GM10847 (cell line): Measurements from ENCODE around the gene WIPF3.

Experiments
- POLR2A ChIP-seq: IDR thresholded peaks from 2 replicates; pipeline ENCODE4 v1.6.1; 2011; ENCODE audit not compliant: insufficient read length; ENCODE audit errors: extremely low read depth

Gene WIPF3

DNA sequence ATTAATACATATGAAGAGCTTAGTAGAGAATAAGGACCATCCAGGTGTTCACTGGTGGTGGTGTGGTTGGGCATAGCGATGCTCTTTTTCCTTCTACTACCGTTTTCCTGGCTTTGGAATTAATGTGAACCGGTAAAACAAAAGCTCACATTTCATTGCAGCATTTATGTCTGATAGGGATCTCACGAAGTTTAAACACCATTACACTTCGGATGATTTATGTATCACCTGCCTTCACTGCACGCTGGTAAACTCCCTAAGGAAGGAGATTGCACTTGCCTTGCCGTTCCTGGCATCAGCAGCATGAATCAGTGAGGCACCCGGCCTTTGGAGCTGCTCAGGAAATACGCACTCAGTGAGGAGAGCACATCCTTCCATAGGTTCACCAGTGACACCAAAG, 47.5 kb downstream of the WIPF3 start:
- TF ChIP-seq POLR2A: no peak

DNA sequence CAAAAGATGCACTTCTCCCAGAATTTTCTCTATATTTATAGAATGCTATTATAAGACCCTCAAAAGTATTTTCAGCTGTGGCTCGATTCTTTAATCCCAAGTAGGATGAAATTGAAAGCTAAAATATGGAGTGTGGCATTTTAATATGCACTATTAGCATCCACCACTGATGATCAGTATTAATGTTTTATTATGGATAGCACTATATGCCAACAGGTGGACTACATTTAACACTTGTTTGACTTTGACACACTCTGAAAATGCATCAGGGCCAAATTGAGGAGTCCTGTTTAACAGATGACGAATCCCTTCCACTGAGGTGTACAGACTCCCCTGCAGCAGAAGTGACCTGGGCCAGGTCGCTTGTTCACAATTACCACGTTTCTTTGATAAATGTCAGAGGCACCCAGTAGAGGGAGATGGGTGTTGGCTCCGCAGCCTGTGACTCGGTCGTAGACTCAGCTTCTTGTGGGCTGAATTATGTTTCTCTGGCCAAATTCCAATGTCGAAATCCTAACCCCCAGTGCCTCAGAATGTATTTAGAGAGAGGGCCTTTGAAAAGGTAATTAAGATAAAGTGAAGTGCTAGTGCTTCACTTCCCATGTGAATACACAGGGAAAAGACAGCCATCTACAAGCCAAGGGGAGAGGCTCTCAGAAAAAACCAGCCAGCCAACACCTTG, 48.1 kb downstream of the WIPF3 start:
- no peak for TF ChIP-seq POLR2A

DNA sequence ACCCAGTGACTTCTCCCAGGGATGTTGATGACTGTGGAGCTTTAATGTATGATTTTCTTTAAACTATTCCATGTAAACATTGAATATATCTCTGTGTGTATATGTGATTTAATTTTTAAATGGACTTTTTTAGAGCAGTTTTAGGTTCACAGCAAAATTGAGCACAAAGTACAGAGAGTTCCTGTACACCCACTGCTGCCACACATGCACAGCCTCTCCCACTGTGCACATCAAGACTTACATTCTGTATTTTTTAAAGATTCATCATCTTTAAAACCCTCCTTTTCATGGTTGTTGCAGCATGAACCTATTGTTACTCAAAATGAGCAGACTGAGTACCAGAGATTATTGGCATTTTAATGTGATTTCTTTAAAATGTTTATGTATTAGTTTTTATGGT, 51.3 kb downstream of the WIPF3 start:
- no peak for TF ChIP-seq POLR2A

DNA sequence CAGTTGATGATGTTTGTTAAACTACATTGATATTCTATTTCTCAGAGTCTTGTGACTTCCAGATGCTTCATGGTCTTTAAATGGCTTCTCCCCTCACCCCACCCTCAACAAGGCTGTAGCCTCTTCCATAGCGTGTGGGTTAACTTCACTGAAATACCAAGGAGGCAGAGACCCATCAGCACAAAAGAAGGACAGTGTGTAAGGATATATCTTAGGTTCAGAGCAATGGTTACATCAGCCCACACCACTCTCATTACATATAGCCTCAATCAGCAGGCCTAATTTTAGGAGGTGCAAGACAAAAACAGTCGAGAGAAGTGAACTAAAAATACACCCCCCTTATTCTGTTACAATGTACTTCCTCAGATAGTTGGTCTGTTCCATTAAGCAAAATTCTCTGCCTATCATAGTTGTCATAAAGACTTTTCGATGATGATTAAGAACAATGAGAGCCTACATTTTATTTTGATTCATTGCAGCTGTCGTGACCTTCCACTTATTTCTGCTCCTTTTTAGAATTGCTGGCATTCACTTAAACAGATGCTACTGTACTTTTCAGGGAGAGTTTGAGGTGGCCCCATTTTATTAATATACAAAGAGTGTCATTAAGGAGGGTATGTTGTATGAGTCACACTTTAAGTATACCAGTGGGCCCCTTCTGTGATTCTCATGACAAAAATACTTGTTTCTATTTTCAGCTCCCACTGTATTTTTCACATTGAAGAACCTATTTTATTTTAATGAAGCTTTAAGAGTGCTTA, 52.1 kb downstream of the WIPF3 start:
- TF ChIP-seq POLR2A: no peak

DNA sequence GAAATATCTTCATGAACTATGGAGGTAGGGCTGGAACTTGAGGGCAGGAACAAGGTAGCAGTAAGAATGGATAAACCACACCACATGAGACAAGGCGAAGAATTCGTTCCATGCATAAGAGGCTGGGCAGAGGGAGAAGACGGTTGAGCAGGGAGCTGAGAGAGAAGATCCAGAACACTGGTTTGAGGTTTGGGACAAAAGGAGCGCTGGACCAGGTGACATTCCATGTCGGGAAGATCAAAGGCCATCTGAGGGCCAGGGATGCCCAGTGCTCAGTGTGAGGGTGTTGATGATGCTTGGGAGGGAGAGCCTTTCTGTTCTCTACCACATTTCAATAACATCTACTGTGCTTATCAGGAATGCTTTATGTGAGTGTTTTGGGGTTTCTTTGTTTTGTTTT, 52.8 kb downstream of the WIPF3 start:
- TF ChIP-seq POLR2A: no peak

DNA sequence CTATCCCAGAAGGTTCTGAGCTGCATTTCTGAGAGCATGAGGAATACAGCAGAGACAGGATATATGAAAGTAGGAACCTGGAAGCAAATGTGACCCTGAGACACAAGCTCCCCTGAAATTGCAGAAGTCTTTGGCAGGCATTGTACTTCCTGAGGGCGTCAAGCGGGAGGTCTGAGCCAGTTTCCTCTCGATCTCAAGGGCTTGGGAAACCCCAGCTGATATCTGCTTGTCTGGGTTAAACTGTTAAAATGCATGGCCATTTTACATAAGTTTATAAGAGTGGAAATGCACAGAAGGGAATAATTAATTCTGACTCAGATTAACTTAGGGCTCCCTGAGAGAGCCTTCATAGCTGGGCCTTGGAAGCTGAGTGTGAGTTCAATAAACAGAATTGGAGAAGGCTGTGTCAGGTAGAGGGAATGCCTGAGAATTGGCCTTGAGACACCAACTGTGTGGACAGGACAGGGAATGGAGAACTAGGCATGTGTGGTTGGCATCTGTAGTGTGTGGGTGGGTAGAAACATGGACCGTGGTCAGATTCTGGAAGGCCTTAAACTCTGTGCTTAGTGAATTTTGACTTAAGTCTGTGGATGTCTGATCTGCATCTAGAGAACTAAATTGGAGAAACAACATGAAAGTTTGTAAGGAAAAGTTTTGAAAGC, 53.3 kb downstream of the WIPF3 start:
- no peak for TF ChIP-seq POLR2A

DNA sequence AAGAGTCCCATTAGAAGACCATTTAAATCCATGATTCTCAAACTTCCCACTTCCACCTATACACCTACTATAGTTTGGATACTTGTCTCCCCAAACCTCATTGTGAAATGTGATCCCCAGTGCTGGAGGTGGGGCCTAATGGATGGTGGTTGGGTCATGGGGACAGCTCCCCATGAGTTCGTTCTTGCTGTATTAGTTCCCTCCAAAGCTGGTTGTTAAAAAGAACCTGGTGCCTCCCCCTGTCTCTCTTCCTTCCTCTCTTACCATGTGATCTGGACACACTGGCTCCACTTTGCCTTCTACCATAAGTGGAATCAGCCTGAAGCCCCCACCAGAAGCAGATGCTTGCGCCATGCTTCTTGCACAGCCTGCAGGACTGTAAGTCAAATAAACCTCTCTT, 53.9 kb downstream of the WIPF3 start:
- no peak for TF ChIP-seq POLR2A

DNA sequence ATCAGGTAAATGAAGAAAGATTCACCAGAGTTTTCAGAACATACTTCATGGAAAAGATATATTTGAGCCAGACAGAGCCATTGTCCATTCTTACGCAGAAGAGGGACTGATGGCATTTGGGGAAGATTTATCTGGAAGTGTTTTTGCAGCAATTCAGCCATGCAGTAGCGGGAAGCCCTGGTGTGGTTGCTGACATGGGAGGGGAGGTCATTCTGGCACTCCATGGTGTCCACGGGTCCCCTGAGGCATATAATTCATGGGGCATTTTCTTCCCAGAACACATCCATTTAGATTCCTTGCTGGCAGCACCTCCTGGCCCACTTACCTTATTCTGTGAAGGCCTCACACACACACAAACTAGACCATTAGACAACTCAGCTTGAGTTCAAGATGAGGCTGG, 55.6 kb downstream of the WIPF3 start:
- no peak for TF ChIP-seq POLR2A

DNA sequence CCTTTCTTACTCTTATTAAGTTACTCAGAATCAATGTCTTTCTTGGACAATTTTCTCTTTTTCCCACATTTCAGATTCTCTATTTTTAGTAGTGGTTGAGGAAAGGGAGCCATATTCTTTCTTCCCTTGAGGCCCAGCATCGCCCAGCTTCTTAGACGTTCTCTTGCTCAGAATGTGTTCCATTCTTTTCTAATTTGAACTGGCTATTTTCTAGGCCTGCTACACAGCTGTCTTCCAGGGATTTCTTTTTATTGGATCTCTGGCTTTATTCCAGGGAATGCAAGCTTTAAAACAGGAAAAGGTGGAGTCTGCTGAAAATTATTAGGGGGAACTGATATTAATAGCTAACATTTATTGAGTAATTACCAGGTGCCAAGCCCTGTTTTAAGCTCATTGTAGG, 58.3 kb downstream of the WIPF3 start:
- no peak for TF ChIP-seq POLR2A

DNA sequence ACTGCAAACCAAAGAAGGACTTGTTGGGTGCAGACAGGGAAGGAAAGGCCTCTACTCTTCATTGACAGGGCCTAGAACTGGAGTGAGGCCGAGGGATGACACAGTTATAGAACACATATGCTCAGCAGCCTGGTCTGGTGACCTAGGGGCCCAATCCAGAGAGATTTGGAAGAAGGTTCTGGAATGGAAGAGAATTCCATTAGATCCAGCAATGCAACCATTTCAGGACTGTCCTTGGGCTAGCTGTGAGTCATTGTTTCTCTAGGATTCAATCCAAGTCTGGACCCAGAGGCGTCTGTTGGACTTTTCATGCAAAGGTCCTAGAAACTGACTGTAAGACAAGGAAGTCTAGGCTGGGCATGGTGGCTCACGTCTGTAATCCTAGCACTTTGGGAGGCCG, 59.2 kb downstream of the WIPF3 start:
- no peak for TF ChIP-seq POLR2A

DNA sequence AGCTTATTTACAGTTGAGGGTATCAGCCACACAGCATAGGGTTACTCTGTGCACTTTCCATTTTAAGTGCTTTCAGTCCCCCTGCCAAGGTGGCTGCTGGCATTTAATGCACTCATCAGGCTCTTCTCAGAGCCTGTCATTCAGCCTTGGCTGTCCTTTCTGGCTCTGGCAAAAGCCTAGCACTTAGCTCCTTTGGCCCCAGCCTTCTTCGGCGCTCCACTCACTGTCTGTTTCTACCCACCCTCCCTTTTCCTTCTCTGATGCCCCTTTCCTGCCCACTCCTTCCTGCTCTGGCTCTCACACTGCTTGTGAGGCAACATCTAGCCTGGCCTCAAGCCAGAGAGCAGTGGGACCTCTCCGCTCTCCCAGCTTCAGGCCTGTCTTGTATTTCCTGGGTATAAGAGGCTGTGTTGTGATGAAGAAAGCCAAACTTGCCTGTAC, 60.2 kb downstream of the WIPF3 start:
- no peak for TF ChIP-seq POLR2A

DNA sequence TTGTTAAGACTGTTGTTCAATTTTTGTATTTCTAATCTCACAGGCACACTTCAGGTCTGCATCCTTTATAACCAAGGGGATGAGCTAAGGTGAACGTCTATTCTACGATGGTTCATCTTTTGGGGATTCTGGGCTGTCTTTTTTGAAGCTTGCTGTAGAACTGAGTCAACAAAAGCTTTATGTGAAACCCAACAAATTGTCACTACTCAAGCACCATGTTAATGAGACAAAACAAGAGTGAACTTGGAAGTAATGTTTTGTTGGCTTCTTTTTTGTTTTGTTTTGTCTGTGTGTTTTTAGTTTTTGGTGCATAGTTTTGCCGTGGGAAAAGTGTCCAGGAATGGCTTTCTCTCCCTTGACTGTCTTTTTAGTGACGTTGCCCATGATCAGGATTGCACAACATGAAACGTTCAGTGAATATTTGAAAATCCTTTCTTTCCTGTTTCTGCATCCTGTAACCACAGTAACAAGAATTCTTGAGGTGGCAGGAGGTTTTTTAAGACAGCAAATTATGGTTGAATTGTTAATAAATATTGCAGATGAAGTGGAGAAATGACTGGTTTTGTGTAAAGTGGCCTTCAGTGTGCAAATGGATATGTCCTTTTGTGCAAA, 65.6 kb downstream of the WIPF3 start:
- TF ChIP-seq POLR2A: no peak

DNA sequence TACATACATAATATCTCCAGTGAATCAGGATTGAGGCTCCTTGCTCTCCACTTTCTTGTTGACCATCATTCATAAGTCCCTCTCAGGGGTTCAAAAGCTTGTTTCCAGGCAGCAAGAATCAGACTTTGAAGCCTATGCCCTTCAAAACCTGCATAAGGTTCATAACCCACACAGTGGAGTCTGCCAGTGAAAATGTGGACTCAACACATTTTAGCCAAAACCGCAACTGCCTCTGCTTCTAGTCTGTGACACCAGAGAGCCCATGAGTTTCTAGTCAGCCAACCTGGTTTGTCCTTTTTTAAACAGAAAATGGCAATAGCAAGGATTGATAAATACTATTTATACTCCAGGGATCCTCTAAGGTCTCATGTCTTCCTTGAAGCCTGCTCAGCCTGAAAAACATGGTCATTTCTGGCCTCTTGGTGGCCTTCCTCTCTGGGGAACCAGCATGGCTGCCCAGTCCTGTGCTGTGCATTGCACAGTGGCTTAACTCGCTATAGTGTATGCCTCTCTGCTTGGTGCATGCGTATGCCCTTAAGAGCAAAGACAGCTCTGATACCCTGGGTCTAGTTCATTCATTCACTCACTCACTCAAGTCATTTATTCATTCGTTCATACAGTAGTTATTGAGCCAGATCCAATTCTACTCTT, 67.5 kb downstream of the WIPF3 start:
- no peak for TF ChIP-seq POLR2A

DNA sequence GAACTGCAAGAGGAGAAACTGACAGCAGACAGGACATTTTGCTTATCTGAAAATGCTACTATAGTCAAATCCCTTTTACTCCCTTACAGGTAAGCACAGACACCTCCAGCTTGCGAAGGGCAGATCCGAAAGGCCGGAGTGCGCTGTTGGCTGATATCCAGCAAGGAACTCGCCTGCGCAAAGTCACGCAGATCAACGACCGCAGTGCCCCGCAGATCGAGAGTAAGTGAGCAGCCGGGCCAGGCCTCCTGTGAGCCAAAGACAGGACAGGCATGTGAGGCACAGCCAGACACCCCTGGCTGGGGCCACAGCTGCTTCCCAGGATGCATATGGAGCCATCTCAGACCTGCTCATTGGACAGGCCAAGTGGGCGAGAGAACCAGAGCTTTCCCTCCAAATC, 69.4 kb downstream of the WIPF3 start:
- TF ChIP-seq POLR2A: no peak

DNA sequence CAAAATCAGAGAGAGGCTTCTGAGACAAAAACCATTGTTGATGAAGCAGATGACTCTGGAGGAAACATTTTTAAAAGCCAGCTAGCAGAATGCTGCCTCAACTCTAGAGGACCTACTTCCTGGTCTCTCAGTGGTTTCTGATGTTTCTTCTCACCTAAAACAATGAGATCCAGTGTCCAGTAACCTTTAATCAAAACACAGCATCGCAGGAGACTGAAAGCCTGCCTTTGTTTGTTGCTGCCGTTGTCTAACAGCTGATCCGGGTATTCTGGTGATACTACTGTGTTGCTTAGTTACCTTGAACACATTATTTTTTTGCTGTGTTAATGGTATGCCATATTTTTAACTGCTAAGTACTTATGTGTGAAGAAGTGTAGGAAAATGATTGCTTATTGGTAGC, 70.9 kb downstream of the WIPF3 start:
- TF ChIP-seq POLR2A: no peak
